Adrenal gland (tissue), 5 donors: Measurements from ENCODE around the gene GEMIN2.

ENCODE experiments used
- POLR2A ChIP-seq, 2 donors: fragments of 450-650 bp; IDR thresholded peaks; one replicate each; pipeline ENCODE4 v1.6.1; 2017; ENCODE audit warnings: antibody characterized with exemption in 2 of 2, mild to moderate bottlenecking in 2 of 2, moderate library complexity in 1 of 2
- TF ChIP-seq, protein P1 (sequence below), 6 experiments: fragments of 450-650 bp in 4 of 6; fragments of 200-600 bp in 2 of 6; sonication (generic) in 1 of 6; IDR thresholded peaks; 1 replicate in 5 of 6; 2 replicates in 1 of 6; pipeline versions ENCODE4 v1.5.1 to v1.8.0; 2016 to 2021; ENCODE audit warnings: antibody characterized with exemption in 6 of 6, mild to moderate bottlenecking in 2 of 6, moderate library complexity in 1 of 6
- donor health status: DM: no; HTN: no; CAD: no.

DNA sequence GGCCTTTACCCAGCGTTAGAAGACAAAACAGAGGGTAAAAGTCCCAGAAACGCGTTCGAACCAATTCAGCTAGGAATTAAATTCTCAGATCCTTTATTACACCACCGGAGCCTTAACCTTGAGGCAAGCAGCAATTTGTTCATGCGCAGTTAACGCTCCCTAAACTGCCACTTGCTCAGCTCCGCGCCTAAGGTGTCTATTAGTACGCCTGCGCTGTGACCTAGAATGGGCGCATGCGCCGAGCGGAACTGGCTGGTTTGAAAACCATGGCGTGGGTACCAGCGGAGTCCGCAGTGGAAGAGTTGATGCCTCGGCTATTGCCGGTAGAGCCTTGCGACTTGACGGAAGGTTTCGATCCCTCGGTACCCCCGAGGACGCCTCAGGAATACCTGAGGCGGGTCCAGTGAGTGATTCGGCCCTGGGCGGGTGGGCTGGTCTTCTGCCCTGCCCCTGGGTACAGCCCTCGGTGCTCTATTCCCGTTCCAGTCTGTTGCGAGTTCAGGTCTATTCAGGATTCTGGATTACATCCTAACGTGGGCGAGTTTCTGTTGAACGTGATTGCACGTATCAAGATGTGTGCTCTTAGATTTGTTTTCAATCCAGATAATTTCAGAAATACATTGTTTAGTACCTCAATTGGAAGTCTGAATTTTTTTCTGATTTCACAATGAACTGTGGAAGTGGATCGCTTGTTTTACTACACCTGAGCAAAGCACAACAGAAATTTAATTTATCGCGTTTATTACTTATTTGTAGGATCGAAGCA lies at the start of gene GEMIN2:
- TF ChIP-seq, protein P1, sequence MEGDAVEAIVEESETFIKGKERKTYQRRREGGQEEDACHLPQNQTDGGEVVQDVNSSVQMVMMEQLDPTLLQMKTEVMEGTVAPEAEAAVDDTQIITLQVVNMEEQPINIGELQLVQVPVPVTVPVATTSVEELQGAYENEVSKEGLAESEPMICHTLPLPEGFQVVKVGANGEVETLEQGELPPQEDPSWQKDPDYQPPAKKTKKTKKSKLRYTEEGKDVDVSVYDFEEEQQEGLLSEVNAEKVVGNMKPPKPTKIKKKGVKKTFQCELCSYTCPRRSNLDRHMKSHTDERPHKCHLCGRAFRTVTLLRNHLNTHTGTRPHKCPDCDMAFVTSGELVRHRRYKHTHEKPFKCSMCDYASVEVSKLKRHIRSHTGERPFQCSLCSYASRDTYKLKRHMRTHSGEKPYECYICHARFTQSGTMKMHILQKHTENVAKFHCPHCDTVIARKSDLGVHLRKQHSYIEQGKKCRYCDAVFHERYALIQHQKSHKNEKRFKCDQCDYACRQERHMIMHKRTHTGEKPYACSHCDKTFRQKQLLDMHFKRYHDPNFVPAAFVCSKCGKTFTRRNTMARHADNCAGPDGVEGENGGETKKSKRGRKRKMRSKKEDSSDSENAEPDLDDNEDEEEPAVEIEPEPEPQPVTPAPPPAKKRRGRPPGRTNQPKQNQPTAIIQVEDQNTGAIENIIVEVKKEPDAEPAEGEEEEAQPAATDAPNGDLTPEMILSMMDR (IDR thresholded peaks at IDR 0.05): no peak
- TF ChIP-seq POLR2A (IDR thresholded peaks at IDR 0.05): peak in 1 of 2 donors; percentile 47
